HUES48 (cell line): ENCODE measurements around the gene GALNT14.

Experiments used
- H3K27ac ChIP-seq: one replicate; pipeline ENCODE4 v1.7.0; 2013; ENCODE audit warnings: low read depth, low read length, inconsistent platforms
- H3K27me3 ChIP-seq: 2 replicates; pipeline ENCODE4 v1.6.1; 2013; ENCODE audit warnings: mild to moderate bottlenecking, low read length; ENCODE audit not compliant: control insufficient read depth, insufficient read depth
- H3K36me3 ChIP-seq: 2 replicates; pipeline ENCODE4 v1.6.1; 2013; ENCODE audit warnings: low read length; ENCODE audit not compliant: control insufficient read depth, insufficient read depth
- H3K4me1 ChIP-seq: 2 replicates; pipeline ENCODE4 v1.6.1; 2013; ENCODE audit warnings: mild to moderate bottlenecking, low read length; ENCODE audit not compliant: control insufficient read depth, insufficient read depth
- H3K4me3 ChIP-seq: 2 replicates; pipeline ENCODE4 v1.5.1; 2013; ENCODE audit warnings: mild to moderate bottlenecking, low read depth, low read length
- H3K9ac ChIP-seq: 2 replicates; pipeline ENCODE4 v1.6.1; 2013; ENCODE audit warnings: mild to moderate bottlenecking, low read depth, low read length, moderate library complexity
- H3K9me3 ChIP-seq: 2 replicates; pipeline ENCODE4 v1.6.1; 2013; ENCODE audit warnings: low read length; ENCODE audit not compliant: control insufficient read depth, insufficient read depth

GALNT14 gene

GRCh38 chr2:31109633-31110192 lies 28.5 kb downstream of the GALNT14 start:
- H3K9ac ChIP-seq = no peak overlapping the region
- H3K36me3 ChIP-seq = no peaks in the 10 kb centered on the region
- H3K4me1 ChIP-seq = no peaks in the 10 kb centered on the region
- peaks cover 13% of the 10 kb centered on the region for H3K9me3 ChIP-seq
- H3K27me3 ChIP-seq = 0 out of 2 replicates have a peak, but pooled peaks cover 4% of the 10 kb centered on the region
- no peak overlapping the region for H3K27ac ChIP-seq
- no peak overlapping the region for H3K4me3 ChIP-seq

- Histone ChIP-seq H3K4me3 (no peak overlapping the region), H3K9ac (no peak overlapping the region), H3K36me3 (no peaks in the 10 kb centered on the region), H3K27ac (no peak overlapping the region), H3K27me3 (0 out of 2 replicates have a peak, but pooled peaks cover 4% of the 10 kb centered on the region), H3K9me3 (peaks cover 5% of the 10 kb centered on the region; the same call in 1 of the 2 replicates), H3K4me1 (no peaks in the 10 kb centered on the region)
These were observed 29.5 kb downstream of the GALNT14 start for GRCh38 chr2:31108561-31109286.

GRCh38 chr2:31107591-31108300 lies 30.5 kb downstream of the GALNT14 start:
- no peak overlapping the region for H3K27ac ChIP-seq

GRCh38 chr2:31101701-31102100 lies 36.5 kb downstream of the GALNT14 start:
- H3K36me3 ChIP-seq = no peaks in the 10 kb centered on the region
- no peaks in the 10 kb centered on the region for H3K4me1 ChIP-seq
- no peak overlapping the region for H3K4me3 ChIP-seq
- no peaks in the 10 kb centered on the region for H3K27me3 ChIP-seq
- H3K9ac ChIP-seq = no peak overlapping the region
- no peak overlapping the region for H3K27ac ChIP-seq
- no peaks in the 10 kb centered on the region for H3K9me3 ChIP-seq

More at GRCh38 chr2:31107591-31108300, 30.5 kb downstream of the GALNT14 start:
- Histone ChIP-seq H3K36me3 (no peaks in the 10 kb centered on the region), H3K4me1 (no peaks in the 10 kb centered on the region), H3K27me3 (0 out of 2 replicates have a peak, but pooled peaks cover 4% of the 10 kb centered on the region), H3K4me3 (no peak overlapping the region), H3K9ac (no peak overlapping the region), H3K9me3 (no peaks in the 10 kb centered on the region)

GRCh38 chr2:31097962-31098613 lies 40.2 kb downstream of the GALNT14 start:
- no peak overlapping the region for H3K9ac ChIP-seq
- H3K36me3 ChIP-seq = no peaks in the 10 kb centered on the region
- H3K27me3 ChIP-seq = no peaks in the 10 kb centered on the region
- H3K4me1 ChIP-seq = no peaks in the 10 kb centered on the region
- H3K4me3 ChIP-seq = no peak overlapping the region
- no peaks in the 10 kb centered on the region for H3K9me3 ChIP-seq
- H3K27ac ChIP-seq = no peak overlapping the region

- Histone ChIP-seq H3K27me3 (no peaks in the 10 kb centered on the region), H3K4me1 (no peaks in the 10 kb centered on the region), H3K9me3 (no peaks in the 10 kb centered on the region), H3K36me3 (no peaks in the 10 kb centered on the region), H3K27ac (no peak overlapping the region), H3K9ac (no peak overlapping the region), H3K4me3 (no peak overlapping the region)
These were observed 48.1 kb downstream of the GALNT14 start for GRCh38 chr2:31090188-31090587.

- H3K9me3 ChIP-seq = no peaks in the 10 kb centered on the region
- H3K36me3 ChIP-seq = no peaks in the 10 kb centered on the region
- no peak overlapping the region for H3K4me3 ChIP-seq
- H3K9ac ChIP-seq = no peak overlapping the region
- no peaks in the 10 kb centered on the region for H3K4me1 ChIP-seq
- H3K27me3 ChIP-seq = no peaks in the 10 kb centered on the region
- H3K27ac ChIP-seq = no peak overlapping the region
These were observed 48.6 kb downstream of the GALNT14 start for GRCh38 chr2:31089645-31090044.

- H3K27me3 ChIP-seq = no peaks in the 10 kb centered on the region
- no peaks in the 10 kb centered on the region for H3K36me3 ChIP-seq
- H3K4me1 ChIP-seq = no peaks in the 10 kb centered on the region
- no peak overlapping the region for H3K9ac ChIP-seq
- H3K9me3 ChIP-seq = no peaks in the 10 kb centered on the region
- H3K27ac ChIP-seq = no peak overlapping the region
- no peak overlapping the region for H3K4me3 ChIP-seq
These were observed 49.6 kb downstream of the GALNT14 start for GRCh38 chr2:31088504-31089195.

- no peaks in the 10 kb centered on the region for H3K36me3 ChIP-seq
- H3K4me3 ChIP-seq = no peak overlapping the region
- no peaks in the 10 kb centered on the region for H3K27me3 ChIP-seq
- H3K9me3 ChIP-seq = no peaks in the 10 kb centered on the region
- H3K9ac ChIP-seq = no peak overlapping the region
- no peaks in the 10 kb centered on the region for H3K4me1 ChIP-seq
- H3K27ac ChIP-seq = no peak overlapping the region
These were observed 50.7 kb downstream of the GALNT14 start for GRCh38 chr2:31087491-31087890.

- H3K9ac ChIP-seq = no peak overlapping the region
- H3K27ac ChIP-seq = no peak overlapping the region
- H3K36me3 ChIP-seq = no peaks in the 10 kb centered on the region
- H3K27me3 ChIP-seq = no peaks in the 10 kb centered on the region
- no peak overlapping the region for H3K4me3 ChIP-seq
- H3K4me1 ChIP-seq = no peaks in the 10 kb centered on the region
- H3K9me3 ChIP-seq = no peaks in the 10 kb centered on the region
These were observed 51.6 kb downstream of the GALNT14 start for GRCh38 chr2:31086590-31086989.
